ENCODE results near the gene PAX2.

PAX2 gene

DNA sequence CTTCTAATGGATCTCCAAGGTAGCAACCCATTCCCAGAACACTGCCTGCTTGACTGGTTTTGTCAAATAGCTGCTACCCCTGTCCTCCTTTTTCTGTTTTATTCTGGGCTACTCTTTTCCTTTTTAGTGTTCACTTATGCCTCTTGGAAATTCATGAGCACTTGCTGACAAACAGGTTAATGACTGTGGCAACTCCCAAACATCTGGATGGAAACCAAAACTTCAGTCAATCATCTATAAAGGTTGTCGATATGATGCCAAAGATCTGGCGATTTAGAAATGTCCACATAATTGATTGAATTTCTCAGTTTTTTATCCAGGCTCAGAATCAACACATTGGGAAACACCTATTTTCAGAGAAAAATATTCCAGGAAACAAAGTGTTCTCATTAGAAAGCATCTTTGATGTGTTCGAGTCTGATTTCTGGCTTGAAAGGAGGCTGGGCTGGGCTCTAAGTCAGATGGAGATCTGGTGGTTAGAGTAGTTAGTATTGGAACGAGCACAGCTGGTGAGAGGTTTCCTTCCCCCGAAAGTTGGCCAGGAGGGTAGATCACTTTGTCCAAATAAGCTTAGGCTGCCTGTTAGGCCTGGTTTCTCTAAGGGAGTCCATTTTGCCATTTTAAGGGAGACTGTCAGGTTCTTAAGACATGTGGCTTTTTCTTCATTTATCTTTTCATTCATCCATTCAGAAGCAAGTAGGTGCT is 17.8 kb downstream of the PAX2 start:
- CTCF ChIA-PET, result no interaction called here
- POLR2A ChIA-PET, result no interaction called here
- H3K4me3 ChIP-seq (ENCODE audit: low read depth, low read length), result no peak overlapping the region
- no peak for DNase-seq (ENCODE audit: low read depth, low spot score)
- TF ChIP-seq, protein P1, sequence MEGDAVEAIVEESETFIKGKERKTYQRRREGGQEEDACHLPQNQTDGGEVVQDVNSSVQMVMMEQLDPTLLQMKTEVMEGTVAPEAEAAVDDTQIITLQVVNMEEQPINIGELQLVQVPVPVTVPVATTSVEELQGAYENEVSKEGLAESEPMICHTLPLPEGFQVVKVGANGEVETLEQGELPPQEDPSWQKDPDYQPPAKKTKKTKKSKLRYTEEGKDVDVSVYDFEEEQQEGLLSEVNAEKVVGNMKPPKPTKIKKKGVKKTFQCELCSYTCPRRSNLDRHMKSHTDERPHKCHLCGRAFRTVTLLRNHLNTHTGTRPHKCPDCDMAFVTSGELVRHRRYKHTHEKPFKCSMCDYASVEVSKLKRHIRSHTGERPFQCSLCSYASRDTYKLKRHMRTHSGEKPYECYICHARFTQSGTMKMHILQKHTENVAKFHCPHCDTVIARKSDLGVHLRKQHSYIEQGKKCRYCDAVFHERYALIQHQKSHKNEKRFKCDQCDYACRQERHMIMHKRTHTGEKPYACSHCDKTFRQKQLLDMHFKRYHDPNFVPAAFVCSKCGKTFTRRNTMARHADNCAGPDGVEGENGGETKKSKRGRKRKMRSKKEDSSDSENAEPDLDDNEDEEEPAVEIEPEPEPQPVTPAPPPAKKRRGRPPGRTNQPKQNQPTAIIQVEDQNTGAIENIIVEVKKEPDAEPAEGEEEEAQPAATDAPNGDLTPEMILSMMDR (IDR thresholded peaks at IDR 0.05; ENCODE audit: insufficient read depth, low read length, missing control alignments), result no peak

DNA sequence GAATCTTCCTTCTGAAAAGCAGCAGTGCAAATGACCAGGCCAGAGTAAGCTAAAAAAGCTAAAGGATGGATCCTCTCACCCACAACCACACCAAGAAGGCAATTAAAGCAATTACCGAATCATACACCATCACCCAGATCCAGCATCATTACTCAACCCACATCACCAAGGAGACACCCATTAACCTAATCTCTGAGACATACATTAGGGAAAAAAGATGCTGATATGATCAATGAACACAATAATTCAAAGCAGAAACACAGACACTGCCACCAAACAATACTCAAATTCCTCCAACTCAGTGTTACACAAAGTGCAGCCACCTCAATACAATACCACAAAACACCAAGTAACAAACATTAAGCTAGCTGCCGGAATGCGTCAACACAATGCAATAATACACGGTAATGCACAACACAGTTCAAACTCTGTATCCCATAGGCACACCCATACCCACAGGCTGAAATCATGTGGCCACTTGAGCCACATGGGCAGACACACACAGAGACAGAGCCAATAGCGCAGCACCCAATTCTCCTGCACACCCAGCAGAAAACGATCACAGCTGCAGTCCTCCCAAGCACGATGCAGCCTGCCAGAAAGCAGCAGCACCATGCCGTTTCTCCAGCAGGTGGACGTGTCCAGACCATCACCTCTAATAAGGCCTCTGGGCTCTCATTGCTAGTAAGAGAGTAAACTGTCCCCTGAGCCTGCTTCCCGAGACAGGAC is 21.5 kb downstream of the PAX2 start:
- H3K4me3 ChIP-seq (ENCODE audit: low read depth, low read length), result no peak overlapping the region
- ChIA-PET POLR2A (no interaction called here), CTCF (no interaction called here)
- no peak for DNase-seq (ENCODE audit: low read depth, low spot score)
- TF ChIP-seq, protein P1 (IDR thresholded peaks at IDR 0.05; ENCODE audit: insufficient read depth, low read length, missing control alignments), result no peak

DNA sequence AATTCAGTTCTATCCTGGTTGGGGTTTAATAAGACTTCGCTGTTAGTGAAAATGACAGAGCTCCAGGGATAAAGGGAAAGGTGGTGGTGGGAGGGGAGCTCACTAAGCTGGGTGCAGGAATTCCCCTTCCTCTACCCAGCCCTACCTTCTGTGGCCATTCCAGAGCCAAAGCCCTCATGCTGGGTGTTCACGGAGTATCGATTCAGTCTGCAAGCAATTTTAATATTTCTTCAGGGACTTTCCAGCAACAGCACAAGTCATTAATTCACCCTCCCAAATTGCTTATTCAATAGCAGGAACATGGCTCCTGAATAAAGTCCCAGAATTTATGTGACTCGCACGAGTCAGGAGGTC is 22.0 kb downstream of the PAX2 start:
- no peak overlapping the region for H3K4me3 ChIP-seq (ENCODE audit: low read depth, low read length)
- CTCF ChIA-PET, result no interaction called here
- POLR2A ChIA-PET, result no interaction called here
- TF ChIP-seq, protein P1 (IDR thresholded peaks at IDR 0.05; ENCODE audit: insufficient read depth, low read length, missing control alignments), result no peak
- DNase-seq (ENCODE audit: low read depth, low spot score), result no peak

DNA sequence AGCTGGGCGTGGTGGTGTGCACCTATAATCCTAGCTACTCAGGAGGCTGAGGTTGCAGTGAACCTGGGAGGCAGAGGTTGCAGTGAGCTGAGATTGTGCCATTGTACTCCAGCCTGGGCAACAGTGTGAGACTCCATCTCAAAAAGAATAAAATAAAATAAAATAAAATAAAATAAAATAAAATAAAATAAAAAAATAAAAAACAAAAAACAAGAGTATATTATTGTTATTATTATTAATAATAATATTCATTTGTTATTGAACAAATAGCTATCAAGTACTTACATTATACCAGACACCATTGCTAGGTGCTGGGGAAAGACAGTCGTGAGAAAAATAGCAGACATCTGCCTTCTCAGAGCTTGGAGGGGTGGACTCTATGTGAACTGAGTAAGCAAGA is 24.1 kb downstream of the PAX2 start:
- TF ChIP-seq, protein P1 (IDR thresholded peaks at IDR 0.05; ENCODE audit: insufficient read depth, low read length, missing control alignments), result no peak
- CTCF ChIA-PET, result no interaction called here
- POLR2A ChIA-PET, result no interaction called here
- DNase-seq (ENCODE audit: low read depth, low spot score), result no peak
- no peak overlapping the region for H3K4me3 ChIP-seq (ENCODE audit: low read depth, low read length)

DNA sequence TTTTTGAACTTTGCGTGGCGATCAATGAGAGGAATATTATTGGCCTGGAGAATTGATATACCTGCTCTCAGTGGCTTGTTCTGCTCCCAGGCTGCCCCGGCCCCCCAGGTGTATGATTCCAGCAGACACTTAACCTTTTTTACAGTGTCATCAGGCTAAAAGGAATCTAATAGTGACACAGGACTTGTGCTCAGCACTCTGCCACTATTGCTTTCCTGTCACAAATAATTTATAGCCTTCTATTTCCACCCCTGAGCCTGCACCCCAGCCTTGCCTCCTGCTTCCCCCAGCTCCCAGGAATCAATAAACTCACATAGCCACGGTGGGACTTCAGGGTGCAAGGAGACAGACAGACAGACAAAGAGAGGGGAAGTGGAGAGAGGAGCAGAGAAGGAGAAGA is 28.3 kb downstream of the PAX2 start:
- no peak overlapping the region for H3K4me3 ChIP-seq (ENCODE audit: low read depth, low read length)
- TF ChIP-seq, protein P1 (IDR thresholded peaks at IDR 0.05; ENCODE audit: insufficient read depth, low read length, missing control alignments), result no peak
- DNase-seq (ENCODE audit: low read depth, low spot score), result no peak
- CTCF ChIA-PET, result no interaction called here
- POLR2A ChIA-PET, result no interaction called here

DNA sequence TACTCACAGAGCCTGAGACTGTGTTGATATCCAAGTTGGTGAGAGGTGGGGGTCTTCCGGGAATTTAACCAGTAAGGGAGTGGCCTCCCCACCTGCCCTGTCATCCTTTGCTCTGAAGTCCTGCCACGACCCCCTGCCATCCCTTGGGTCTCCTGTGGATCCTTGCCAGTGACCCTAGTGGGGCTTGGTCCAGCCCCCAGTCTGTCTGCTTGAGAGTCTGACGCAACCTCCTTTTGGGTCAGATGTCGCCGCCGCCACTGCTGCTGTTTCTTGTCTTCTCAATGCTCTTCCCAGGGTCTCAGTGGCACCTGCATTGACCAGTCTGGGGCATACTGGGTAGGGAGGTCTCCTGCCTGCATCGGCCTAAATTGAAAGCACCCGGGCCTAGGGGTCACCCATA is 28.8 kb downstream of the PAX2 start:
- no peak overlapping the region for H3K4me3 ChIP-seq (ENCODE audit: low read depth, low read length)
- ChIA-PET CTCF (no interaction called here), POLR2A (no interaction called here)
- DNase-seq (ENCODE audit: low read depth, low spot score), result no peak
- TF ChIP-seq, protein P1 (IDR thresholded peaks at IDR 0.05; ENCODE audit: insufficient read depth, low read length, missing control alignments), result no peak

Data from AG04449 (cell line).